H9 (cell line): ENCODE measurements around the gene DEGS2. TPM values are rescaled to one million over a fixed set of nuclear protein-coding genes. Genes with fewer than 3 reads are reported as not detected.

Experiments
- DNase-seq: peaks from one replicate; pipeline ENCODE4 v3.0.0-alpha.2; 2017
- H2AFZ ChIP-seq: one replicate; pipeline ENCODE4 v1.6.1; 2013; ENCODE audit warnings: mild to moderate bottlenecking, low read length, control low read depth, moderate library complexity
- H2AK5ac ChIP-seq: 2 replicates; pipeline ENCODE4 v1.6.1; 2013; ENCODE audit warnings: low read length, control low read depth, mixed read lengths; ENCODE audit not compliant: insufficient read length
- H2BK120ac ChIP-seq: one replicate; pipeline ENCODE4 v1.6.1; 2013; ENCODE audit warnings: low read depth, mild to moderate bottlenecking, low read length, control low read depth, inconsistent platforms; ENCODE audit not compliant: poor library complexity, severe bottlenecking
- H2BK12ac ChIP-seq: 2 replicates; pipeline ENCODE4 v1.6.1; 2013; ENCODE audit warnings: low read length, control low read depth, mixed read lengths, low read depth; ENCODE audit not compliant: insufficient read length
- H2BK15ac ChIP-seq: 2 replicates; pipeline ENCODE4 v1.6.1; 2013; ENCODE audit warnings: low read depth, low read length, control low read depth
- H2BK20ac ChIP-seq: one replicate; pipeline ENCODE4 v1.6.1; 2013; ENCODE audit warnings: low read depth, mild to moderate bottlenecking, low read length, control low read depth, inconsistent platforms; ENCODE audit not compliant: poor library complexity, severe bottlenecking
- H2BK5ac ChIP-seq: 2 replicates; pipeline ENCODE4 v1.6.1; 2013; ENCODE audit warnings: low read length, control low read depth, mixed read lengths; ENCODE audit not compliant: insufficient read length
- H3K14ac ChIP-seq: 2 replicates; pipeline ENCODE4 v1.6.1; 2013; ENCODE audit warnings: low read length, control low read depth; ENCODE audit not compliant: insufficient read depth
- H3K18ac ChIP-seq: 2 replicates; pipeline ENCODE4 v1.6.1; 2013; ENCODE audit warnings: low read depth, mild to moderate bottlenecking, mixed read lengths, low read length, control low read depth; ENCODE audit not compliant: insufficient read length
- H3K23ac ChIP-seq: 2 replicates; pipeline ENCODE4 v1.6.1; 2013; ENCODE audit warnings: low read length, control low read depth, mixed read lengths, low read depth; ENCODE audit not compliant: insufficient read length
- H3K23me2 ChIP-seq: 2 replicates; pipeline ENCODE4 v1.6.1; 2013; ENCODE audit warnings: low read depth, mild to moderate bottlenecking, mixed read lengths, low read length, control low read depth; ENCODE audit not compliant: insufficient read length, poor library complexity, severe bottlenecking
- H3K27ac ChIP-seq: 2 replicates; pipeline ENCODE4 v1.5.1; 2013; ENCODE audit warnings: low read length, control low read depth, mixed read lengths, low read depth; ENCODE audit not compliant: insufficient read length
- H3K27me3 ChIP-seq: 2 replicates; pipeline ENCODE4 v1.6.1; 2013; ENCODE audit warnings: low read length, control low read depth, inconsistent platforms; ENCODE audit not compliant: insufficient read depth
- H3K4ac ChIP-seq: 2 replicates; pipeline ENCODE4 v1.6.1; 2013; ENCODE audit warnings: low read depth, mild to moderate bottlenecking, control low read depth, inconsistent platforms, low read length, moderate library complexity
- H3K4me1 ChIP-seq: 2 replicates; pipeline ENCODE4 v1.6.1; 2013; ENCODE audit warnings: low read length, control low read depth, inconsistent platforms; ENCODE audit not compliant: insufficient read depth
- H3K4me2 ChIP-seq: 2 replicates; pipeline ENCODE4 v1.6.1; 2013; ENCODE audit warnings: low read length, control low read depth, mixed read lengths; ENCODE audit not compliant: insufficient read length, insufficient read depth
- H3K56ac ChIP-seq: 2 replicates; pipeline ENCODE4 v1.6.1; 2013; ENCODE audit warnings: low read depth, mild to moderate bottlenecking, mixed read lengths, low read length, control low read depth; ENCODE audit not compliant: insufficient read length
- H3K79me1 ChIP-seq: 2 replicates; pipeline ENCODE4 v1.6.1; 2013; ENCODE audit warnings: low read depth, mild to moderate bottlenecking, moderate library complexity, low read length, control low read depth, inconsistent platforms; ENCODE audit not compliant: insufficient read depth, poor library complexity, severe bottlenecking
- H3K79me2 ChIP-seq: 2 replicates; pipeline ENCODE4 v1.6.1; 2013; ENCODE audit warnings: low read length, control low read depth, inconsistent platforms; ENCODE audit not compliant: insufficient read depth
- H3K9ac ChIP-seq: 2 replicates; pipeline ENCODE4 v1.6.1; 2013; ENCODE audit warnings: low read length, control low read depth, mixed read lengths; ENCODE audit not compliant: insufficient read length; ENCODE audit errors: extremely low read depth
- H3K9me3 ChIP-seq: one replicate; pipeline ENCODE4 v1.6.1; 2013; ENCODE audit warnings: low read depth, low read length, inconsistent platforms; ENCODE audit not compliant: control insufficient read depth
- H3T11ph ChIP-seq: one replicate; pipeline ENCODE4 v1.6.1; 2013; ENCODE audit warnings: mild to moderate bottlenecking, low read length, control low read depth, inconsistent platforms
- H4K20me1 ChIP-seq: one replicate; pipeline ENCODE4 v1.6.1; 2013; ENCODE audit not compliant: control insufficient read depth, insufficient read length, insufficient read depth
- H4K5ac ChIP-seq: 2 replicates; pipeline ENCODE4 v1.6.1; 2013; ENCODE audit warnings: low read depth, mild to moderate bottlenecking, mixed read lengths, low read length, control low read depth; ENCODE audit not compliant: insufficient read length
- H4K8ac ChIP-seq: replicated peaks from 2 replicates; pipeline ENCODE4 v1.6.1; 2013; ENCODE audit warnings: low read length, control low read depth, mixed read lengths, low read depth; ENCODE audit not compliant: insufficient read length
- H4K91ac ChIP-seq: 2 replicates; pipeline ENCODE4 v1.6.1; 2013; ENCODE audit warnings: low read depth, mild to moderate bottlenecking, moderate library complexity, mixed read lengths, low read length, control low read depth; ENCODE audit not compliant: insufficient read length
- H3K27ac Mint-ChIP-seq, 3 experiments: 2 replicates in 2 of 3; 3 replicates in 1 of 3; pipeline ENCODE4 v1.8.0; 2020 to 2021; ENCODE audit warnings: mixed read lengths in 3 of 3, mild to moderate bottlenecking in 1 of 3, moderate library complexity in 1 of 3
- H3K27me3 Mint-ChIP-seq: 2 replicates; pipeline ENCODE4 v1.8.0; 2021; ENCODE audit warnings: low read depth, mild to moderate bottlenecking, moderate library complexity, mixed read lengths
- H3K36me3 Mint-ChIP-seq, 3 experiments: 2 replicates in 2 of 3; 3 replicates in 1 of 3; pipeline ENCODE4 v1.8.0; 2020 to 2021; ENCODE audit warnings: low read depth in 3 of 3, mixed read lengths in 3 of 3; ENCODE audit not compliant: insufficient read depth in 1 of 3
- H3K4me1 Mint-ChIP-seq, 2 experiments: 2 replicates each; pipeline ENCODE4 v1.8.0; 2020; ENCODE audit warnings: mixed read lengths in 2 of 2
- H3K4me3 Mint-ChIP-seq, 2 experiments: 2 replicates in 1 of 2; 3 replicates in 1 of 2; pipeline ENCODE4 v1.8.0; 2020 to 2021; ENCODE audit warnings: mild to moderate bottlenecking in 2 of 2, mixed read lengths in 2 of 2, moderate library complexity in 1 of 2
- H3K9me3 Mint-ChIP-seq, 2 experiments: 2 replicates in 1 of 2; 3 replicates in 1 of 2; pipeline ENCODE4 v1.8.0; 2020; ENCODE audit warnings: mild to moderate bottlenecking in 2 of 2, mixed read lengths in 2 of 2, moderate library complexity in 1 of 2
- WGBS: extraction: QIAGEN DNeasy Blood & Tissue Kit; methylation state at CpG from one replicate; pipeline ENCODE4 v1.1.7; 2013; ENCODE audit warnings: missing lambda C conversion rate, low lambda C conversion rate, mixed read lengths; ENCODE audit not compliant: insufficient read length; ENCODE audit errors: extremely low coverage; 5-methylcytosine and 5-hydroxymethylcytosine counted together
- total RNA-seq: library from RNA; stranded (reverse); gene quantifications from 2 replicates; pipeline ENCODE4 v1.2.1, GENCODE V29; 2021
- TF ChIP-seq, protein P1 (sequence below): fragments of 200-600 bp; sonication (generic); conservative IDR thresholded peaks from 3 replicates; pipeline ENCODE4 v1.8.0; 2021; ENCODE audit warnings: antibody characterized with exemption, mild to moderate bottlenecking

DEGS2 gene
- total RNA-seq, 1 experiment from 2014 or later = 0.72 TPM

GRCh38 chr14:100137173-100137572 is 22.3 kb downstream of the DEGS2 start:
- Histone ChIP-seq H3K79me1 (no peaks in the 10 kb centered on the region), H2BK12ac (no peak overlapping the region), H4K20me1 (no peaks in the 10 kb centered on the region), H3K27ac (no peak overlapping the region), H3K23me2 (no peaks in the 10 kb centered on the region), H2BK120ac (no peak overlapping the region), H4K5ac (no peak overlapping the region), H3K4ac (no peak overlapping the region), H3T11ph (no peak overlapping the region), H3K9ac (no peak overlapping the region), H2AK5ac (no peak overlapping the region), H2BK20ac (no peak overlapping the region), H3K18ac (no peak overlapping the region), H4K91ac (no peak overlapping the region), H2BK15ac (no peak overlapping the region), H3K9me3 (no peaks in the 10 kb centered on the region), H3K4me1 (peaks cover 2% of the 10 kb centered on the region; the same call in 1 of the 2 replicates), H3K56ac (no peak overlapping the region), H3K23ac (no peak overlapping the region), H3K4me2 (no peak overlapping the region), H3K14ac (no peak overlapping the region), H3K79me2 (no peaks in the 10 kb centered on the region), H2AFZ (no peak overlapping the region), H3K27me3 (no peaks in the 10 kb centered on the region), H2BK5ac (no peak overlapping the region), H4K8ac (no peak overlapping the region)
- no peak for DNase-seq
- peaks cover 2 to 14% (median 8%) of the 10 kb centered on the region in 3 experiments; a peak in 4 of 7 replicates for H3K36me3 Mint-ChIP-seq
- H3K27me3 Mint-ChIP-seq = no peaks in the 10 kb centered on the region; the same call in 1 of the 2 replicates
- H3K4me3 Mint-ChIP-seq = no peak overlapping the region
- H3K9me3 Mint-ChIP-seq = no peaks in the 10 kb centered on the region
- peaks cover 6 to 15% of the 10 kb centered on the region in 2 experiments for H3K4me1 Mint-ChIP-seq
- TF ChIP-seq, protein P1, sequence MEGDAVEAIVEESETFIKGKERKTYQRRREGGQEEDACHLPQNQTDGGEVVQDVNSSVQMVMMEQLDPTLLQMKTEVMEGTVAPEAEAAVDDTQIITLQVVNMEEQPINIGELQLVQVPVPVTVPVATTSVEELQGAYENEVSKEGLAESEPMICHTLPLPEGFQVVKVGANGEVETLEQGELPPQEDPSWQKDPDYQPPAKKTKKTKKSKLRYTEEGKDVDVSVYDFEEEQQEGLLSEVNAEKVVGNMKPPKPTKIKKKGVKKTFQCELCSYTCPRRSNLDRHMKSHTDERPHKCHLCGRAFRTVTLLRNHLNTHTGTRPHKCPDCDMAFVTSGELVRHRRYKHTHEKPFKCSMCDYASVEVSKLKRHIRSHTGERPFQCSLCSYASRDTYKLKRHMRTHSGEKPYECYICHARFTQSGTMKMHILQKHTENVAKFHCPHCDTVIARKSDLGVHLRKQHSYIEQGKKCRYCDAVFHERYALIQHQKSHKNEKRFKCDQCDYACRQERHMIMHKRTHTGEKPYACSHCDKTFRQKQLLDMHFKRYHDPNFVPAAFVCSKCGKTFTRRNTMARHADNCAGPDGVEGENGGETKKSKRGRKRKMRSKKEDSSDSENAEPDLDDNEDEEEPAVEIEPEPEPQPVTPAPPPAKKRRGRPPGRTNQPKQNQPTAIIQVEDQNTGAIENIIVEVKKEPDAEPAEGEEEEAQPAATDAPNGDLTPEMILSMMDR = no peak
- H3K27ac Mint-ChIP-seq = no peak overlapping the region
- whole genome bisulfite sequencing = no CpG with 5 or more reads among the region's 8 CpGs
